PFSK-1 (cell line): ENCODE data around the gene MPP3.

Source experiments
- FOXP2 ChIP-seq: optimal IDR thresholded peaks from 2 replicates; pipeline ENCODE3; 2011; ENCODE audit warnings: borderline replicate concordance, control low read depth, inconsistent platforms; ENCODE audit not compliant: insufficient read depth; ENCODE audit errors: extremely low read length, extremely low read depth
- POLR2AphosphoS5 ChIP-seq: IDR thresholded peaks from 2 replicates; pipeline ENCODE4 v1.6.1; 2012; ENCODE audit warnings: low read depth, mild to moderate bottlenecking, control low read depth, low read length, moderate library complexity
- SIN3A ChIP-seq: IDR thresholded peaks from 2 replicates; pipeline ENCODE4 v1.6.1; 2012; ENCODE audit warnings: mild to moderate bottlenecking, low read length, moderate library complexity, borderline replicate concordance; ENCODE audit not compliant: insufficient read depth
- TAF1 ChIP-seq: IDR thresholded peaks from 2 replicates; pipeline ENCODE4 v1.6.1; 2012; ENCODE audit warnings: low read length, control low read depth, borderline replicate concordance; ENCODE audit not compliant: insufficient read depth
- TF ChIP-seq, protein P1 (sequence below), 2 experiments: IDR thresholded peaks; 2 replicates each; pipeline versions ENCODE4 v1.6.1 to v1.8.0; 2011 to 2012; ENCODE audit warnings: low read depth in 2 of 2, low read length in 2 of 2, control low read depth in 1 of 2, inconsistent platforms in 1 of 2, mild to moderate bottlenecking in 1 of 2, moderate library complexity in 1 of 2; ENCODE audit not compliant: insufficient read depth in 1 of 2

The MPP3 gene

DNA sequence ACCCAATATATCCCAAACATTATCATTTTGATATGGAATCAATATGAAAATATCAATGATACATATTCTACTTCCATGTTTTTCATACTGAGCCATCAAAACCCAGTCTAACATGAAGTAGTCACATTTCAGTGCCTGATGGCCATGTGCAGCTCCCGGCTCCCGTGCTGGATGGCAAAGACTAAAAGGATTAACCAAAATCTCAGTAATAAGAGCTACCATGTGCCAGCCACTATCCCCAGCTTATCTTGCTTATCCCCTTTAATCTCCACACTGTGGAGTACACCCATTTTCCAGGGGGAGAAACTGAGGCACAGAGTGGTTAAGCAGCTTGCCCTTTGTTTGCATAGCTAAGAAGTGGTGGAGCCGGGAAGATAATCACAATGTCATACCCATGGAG lies 23.2 kb upstream of the MPP3 start:
- TF ChIP-seq SIN3A = no peak
- TF ChIP-seq, protein P1, sequence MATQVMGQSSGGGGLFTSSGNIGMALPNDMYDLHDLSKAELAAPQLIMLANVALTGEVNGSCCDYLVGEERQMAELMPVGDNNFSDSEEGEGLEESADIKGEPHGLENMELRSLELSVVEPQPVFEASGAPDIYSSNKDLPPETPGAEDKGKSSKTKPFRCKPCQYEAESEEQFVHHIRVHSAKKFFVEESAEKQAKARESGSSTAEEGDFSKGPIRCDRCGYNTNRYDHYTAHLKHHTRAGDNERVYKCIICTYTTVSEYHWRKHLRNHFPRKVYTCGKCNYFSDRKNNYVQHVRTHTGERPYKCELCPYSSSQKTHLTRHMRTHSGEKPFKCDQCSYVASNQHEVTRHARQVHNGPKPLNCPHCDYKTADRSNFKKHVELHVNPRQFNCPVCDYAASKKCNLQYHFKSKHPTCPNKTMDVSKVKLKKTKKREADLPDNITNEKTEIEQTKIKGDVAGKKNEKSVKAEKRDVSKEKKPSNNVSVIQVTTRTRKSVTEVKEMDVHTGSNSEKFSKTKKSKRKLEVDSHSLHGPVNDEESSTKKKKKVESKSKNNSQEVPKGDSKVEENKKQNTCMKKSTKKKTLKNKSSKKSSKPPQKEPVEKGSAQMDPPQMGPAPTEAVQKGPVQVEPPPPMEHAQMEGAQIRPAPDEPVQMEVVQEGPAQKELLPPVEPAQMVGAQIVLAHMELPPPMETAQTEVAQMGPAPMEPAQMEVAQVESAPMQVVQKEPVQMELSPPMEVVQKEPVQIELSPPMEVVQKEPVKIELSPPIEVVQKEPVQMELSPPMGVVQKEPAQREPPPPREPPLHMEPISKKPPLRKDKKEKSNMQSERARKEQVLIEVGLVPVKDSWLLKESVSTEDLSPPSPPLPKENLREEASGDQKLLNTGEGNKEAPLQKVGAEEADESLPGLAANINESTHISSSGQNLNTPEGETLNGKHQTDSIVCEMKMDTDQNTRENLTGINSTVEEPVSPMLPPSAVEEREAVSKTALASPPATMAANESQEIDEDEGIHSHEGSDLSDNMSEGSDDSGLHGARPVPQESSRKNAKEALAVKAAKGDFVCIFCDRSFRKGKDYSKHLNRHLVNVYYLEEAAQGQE (IDR thresholded peaks at IDR 0.05; ENCODE audit: insufficient read depth in 1 of 2, low read depth in 2 of 2, low read length in 2 of 2) = no peak
- TF ChIP-seq FOXP2 = no peak
- no peak for TF ChIP-seq POLR2AphosphoS5
- TF ChIP-seq TAF1 = no peak

DNA sequence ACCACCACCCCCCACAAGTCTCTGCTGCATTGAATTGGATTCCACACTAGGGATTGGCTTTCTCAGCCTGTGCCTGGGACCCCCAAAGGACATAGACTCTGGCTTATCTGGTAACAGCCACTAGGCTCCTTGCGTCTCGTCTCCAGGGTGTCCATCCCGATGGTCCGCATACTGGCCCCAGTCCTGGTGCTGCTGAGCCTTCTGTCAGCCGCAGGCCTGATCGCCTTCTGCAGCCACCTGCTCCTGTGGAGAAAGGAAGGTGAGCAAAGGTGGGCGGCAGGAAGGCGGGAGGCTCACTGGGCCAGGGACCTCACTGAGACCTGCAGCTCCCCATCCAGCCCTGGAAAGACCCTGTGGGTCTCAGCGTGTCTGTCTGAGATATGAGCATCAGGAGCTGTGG lies 22.1 kb upstream of the MPP3 start:
- TF ChIP-seq SIN3A (no peak), POLR2AphosphoS5 (no peak), FOXP2 (no peak), TAF1 (no peak)
- TF ChIP-seq, protein P1 (IDR thresholded peaks at IDR 0.05; ENCODE audit: insufficient read depth in 1 of 2, low read depth in 2 of 2, low read length in 2 of 2) = no peak

DNA sequence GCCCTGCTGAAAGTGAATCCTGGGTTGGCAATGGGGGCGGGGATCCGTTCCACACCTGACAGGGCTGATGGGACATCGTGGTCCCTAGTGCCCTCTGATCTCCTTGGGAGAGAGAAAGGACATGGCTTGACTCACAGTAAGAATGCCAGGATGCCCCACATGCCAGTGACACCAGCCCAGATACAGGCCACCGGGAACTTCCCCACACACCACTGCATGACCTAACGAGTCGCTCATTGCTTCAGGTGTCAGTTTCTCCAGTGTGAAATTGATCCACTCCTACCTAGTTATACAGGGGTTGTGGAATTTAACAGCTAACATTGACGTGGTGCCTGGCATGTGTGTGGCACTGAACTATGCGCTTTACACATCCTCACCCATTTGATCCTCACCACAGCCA lies 21.6 kb upstream of the MPP3 start:
- TF ChIP-seq SIN3A (no peak), TAF1 (no peak), FOXP2 (no peak), POLR2AphosphoS5 (no peak)
- TF ChIP-seq, protein P1 (IDR thresholded peaks at IDR 0.05; ENCODE audit: insufficient read depth in 1 of 2, low read depth in 2 of 2, low read length in 2 of 2) = no peak

- TF ChIP-seq FOXP2 = no peak
- no peak for TF ChIP-seq SIN3A
These were observed 20.6 kb upstream of the MPP3 start for GRCh38 chr17:43853546-43853945.

DNA sequence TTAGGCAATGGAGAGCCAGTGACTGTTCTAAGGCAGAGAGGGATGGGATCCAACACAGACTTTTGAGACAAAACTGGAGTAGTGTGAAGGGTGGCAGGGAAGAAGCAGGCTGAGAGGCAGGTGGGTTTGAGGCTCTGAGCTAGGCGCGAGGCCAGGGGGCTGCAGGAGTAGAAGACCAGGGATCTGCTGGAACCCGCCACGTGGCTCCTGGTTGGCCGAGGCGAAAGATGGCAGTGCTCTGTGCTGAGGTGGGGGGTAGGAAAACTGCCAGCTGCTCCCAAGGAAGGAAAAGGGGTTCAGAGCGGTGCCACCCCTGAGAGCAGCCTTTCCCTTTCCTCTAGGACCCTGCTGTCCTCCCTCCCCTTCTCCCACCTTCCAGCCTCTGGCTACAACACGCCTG lies 19.6 kb upstream of the MPP3 start:
- TF ChIP-seq POLR2AphosphoS5 (no peak), SIN3A (no peak), TAF1 (no peak), FOXP2 (no peak)
- TF ChIP-seq, protein P1 (IDR thresholded peaks at IDR 0.05; ENCODE audit: insufficient read depth in 1 of 2, low read depth in 2 of 2, low read length in 2 of 2) = no peak
